Ovary (tissue), 3 donors: ENCODE data around the gene GRK1.

ENCODE experiments used
- CTCF ChIP-seq, 3 donors: fragments of 450-650 bp in 2 of 3; fragments of 200-600 bp in 1 of 3; IDR thresholded peaks; one replicate each; pipeline versions ENCODE4 v1.5.1 to v1.8.0; 2016 to 2022; ENCODE audit warnings: antibody characterized with exemption in 3 of 3, mild to moderate bottlenecking in 1 of 3
- EP300 ChIP-seq: sonication (generic); formaldehyde crosslinking; IDR thresholded peaks from one replicate; pipeline ENCODE4 v1.6.1; 2017; ENCODE audit warnings: antibody characterized with exemption
- donor health status: DM: no; HTN: no; CAD: no.

- no peak for TF ChIP-seq CTCF (IDR thresholded peaks at IDR 0.05)
- no peak for TF ChIP-seq EP300
Measured at GRCh38 chr13:113740286-113740556, 73.2 kb downstream of the GRK1 start.
